H1 (cell line): Measurements from ENCODE around the gene PCDHB5.
"Not testable (repeated sequence)": the region's sequence is repeated elsewhere in the genome, so short reads cannot be mapped to it uniquely, and the experiment has no call there.

ENCODE experiments used
- CTCF ChIP-seq, 3 experiments: IDR thresholded peaks; 1 replicate in 2 of 3; 2 replicates in 1 of 3; pipeline versions ENCODE4 v1.5.1 to v1.6.1; 2011; ENCODE audit warnings: low read length in 3 of 3, mild to moderate bottlenecking in 3 of 3, inconsistent platforms in 2 of 3, low read depth in 1 of 3, moderate library complexity in 1 of 3; ENCODE audit not compliant: insufficient read depth in 1 of 3; ENCODE audit errors: control extremely low read depth in 1 of 3
- EGR1 ChIP-seq: IDR thresholded peaks from 2 replicates; pipeline ENCODE4 v1.6.1; 2011; ENCODE audit warnings: low read depth, low read length, borderline replicate concordance
- EZH2 ChIP-seq: fragments of 200-600 bp; sonication (generic); IDR thresholded peaks from 2 replicates; pipeline ENCODE4 v1.7.1; 2012; ENCODE audit warnings: low read depth, mild to moderate bottlenecking, moderate library complexity, low read length, inconsistent platforms; ENCODE audit not compliant: severe bottlenecking
- FOSL1 ChIP-seq: IDR thresholded peaks from 2 replicates; pipeline ENCODE4 v1.6.1; 2011; ENCODE audit warnings: mild to moderate bottlenecking, low read depth, low read length, moderate library complexity; ENCODE audit not compliant: insufficient read depth
- GABPA ChIP-seq: IDR thresholded peaks from 2 replicates; pipeline ENCODE4 v1.6.1; 2011; ENCODE audit warnings: mild to moderate bottlenecking, low read length, moderate library complexity, borderline replicate concordance; ENCODE audit not compliant: insufficient read depth
- NRF1 ChIP-seq: IDR thresholded peaks from 2 replicates; pipeline ENCODE4 v1.6.1; 2011; ENCODE audit warnings: mild to moderate bottlenecking, low read depth, low read length, improper control_type of control experiment
- SIN3A ChIP-seq, 2 experiments: IDR thresholded peaks in 1 of 2; conservative IDR thresholded peaks in 1 of 2; 2 replicates each; pipeline ENCODE4 v1.6.1; 2011 to 2012; ENCODE audit warnings: low read length in 2 of 2, improper control_type of control experiment in 1 of 2, low read depth in 1 of 2, mild to moderate bottlenecking in 1 of 2
- SP2 ChIP-seq: IDR thresholded peaks from 2 replicates; pipeline ENCODE4 v1.6.1; 2012; ENCODE audit warnings: mild to moderate bottlenecking, low read length, inconsistent platforms

GRCh38 chr5:141177577-141178191 is 42.7 kb downstream of the PCDHB5 start, which contains the start of gene PCDHB8:
- not testable (repeated sequence) for TF ChIP-seq CTCF (IDR thresholded peaks at IDR 0.05; ENCODE audit: control extremely low read depth in 1 of 3, insufficient read depth in 1 of 3, low read depth in 1 of 3, low read length in 3 of 3); EGR1; SIN3A (conservative IDR thresholded peaks at IDR 0.05 in 1 of 2, IDR thresholded peaks at IDR 0.05 in 1 of 2; ENCODE audit: low read depth in 1 of 2, low read length in 2 of 2); NRF1; SP2; FOSL1; EZH2; GABPA
